H1 (cell line): ENCODE data around the gene XAGE3. TPM values are rescaled to one million over a fixed set of nuclear protein-coding genes. Genes with fewer than 3 reads are reported as not detected.

ENCODE experiments used
- polyA plus RNA-seq, 7 experiments: library from polyadenylated mRNA; depleted of rRNA in 3 of 7; stranded (reverse) in 5 of 7; unstranded in 2 of 7; fragments of >200 nt in 5 of 7; fragments of 200-250 nt in 2 of 7; gene quantifications; 1 replicate in 5 of 7; 2 replicates in 1 of 7; 4 replicates in 1 of 7; pipeline versions ENCODE4 v1.2.1 to v1.2.3, GENCODE V29; 2011 to 2013; ENCODE audit warnings: missing spikeins in 2 of 7, mixed read lengths in 2 of 7
- total RNA-seq: library from RNA; stranded (reverse); fragmentation: NEBNext Ultra II Directional; extraction: Animal tissue kit (Norgen Biotek cat#: 25700); gene quantifications from 2 replicates; pipeline ENCODE4 v1.2.1, GENCODE V29; 2021

Gene XAGE3
- total and polyA plus RNA-seq, 2 of the 8 experiments (the other 6 are each of a cell fraction or from before 2014, with no cell fraction given), result not detected

Other genes with a start within 250 kb of the XAGE3 start
- not detected in 2 replicates for gene SSX7, start 213.2 kb downstream of the XAGE3 start, total RNA-seq
- gene SSX7, start 213.2 kb downstream of the XAGE3 start, polyA plus RNA-seq (2011; rRNA removed), result not detected in 2 replicates
- not detected in 2 replicates for gene SSX2, start 160.9 kb downstream of the XAGE3 start, total RNA-seq
- not detected in 2 replicates for gene SSX2, start 160.9 kb downstream of the XAGE3 start, polyA plus RNA-seq (2011; rRNA removed)
- not detected in 2 replicates for gene SSX2B, start 116.8 kb downstream of the XAGE3 start, total RNA-seq
- not detected in 2 replicates for gene SSX2B, start 116.8 kb downstream of the XAGE3 start, polyA plus RNA-seq (2011; rRNA removed)
- not detected in 2 replicates for gene SPANXN5, start 70.7 kb downstream of the XAGE3 start, total RNA-seq
- not detected in 2 replicates for gene SPANXN5, start 70.7 kb downstream of the XAGE3 start, polyA plus RNA-seq (2011; rRNA removed)
- not detected in 2 replicates for gene XAGE5, start 56.8 kb downstream of the XAGE3 start, total RNA-seq
- gene XAGE5, start 56.8 kb downstream of the XAGE3 start, polyA plus RNA-seq (2011; rRNA removed), result not detected in 2 replicates
- gene FAM156B, start 29.2 kb upstream of the XAGE3 start, total RNA-seq, result 9.1 and 10.7 TPM in 2 replicates
- gene FAM156B, start 29.2 kb upstream of the XAGE3 start, polyA plus RNA-seq (2011; rRNA removed), result 31.3 and 36.2 TPM in 2 replicates
- 11.0 and 13.6 TPM in 2 replicates for gene FAM156A, start 90.4 kb upstream of the XAGE3 start, total RNA-seq
- 11.7 and 16.0 TPM in 2 replicates for gene FAM156A, start 90.4 kb upstream of the XAGE3 start, polyA plus RNA-seq (2011; rRNA removed)
- gene GPR173, start 180.7 kb upstream of the XAGE3 start, total RNA-seq, result 5.8 and 7.0 TPM in 2 replicates
- gene GPR173, start 180.7 kb upstream of the XAGE3 start, polyA plus RNA-seq (2011; rRNA removed), result 11.3 and 14.1 TPM in 2 replicates
- 13.7 and 14.0 TPM in 2 replicates for gene TSPYL2, start 214.3 kb upstream of the XAGE3 start, total RNA-seq
- gene TSPYL2, start 214.3 kb upstream of the XAGE3 start, polyA plus RNA-seq (2011; rRNA removed), result 13.4 and 13.7 TPM in 2 replicates
- gene KANTR, start 226.1 kb upstream of the XAGE3 start, total RNA-seq, result 7.5 and 9.5 TPM in 2 replicates
- 5.9 and 7.7 TPM in 2 replicates for gene KANTR, start 226.1 kb upstream of the XAGE3 start, polyA plus RNA-seq (2011; rRNA removed)